ENCODE results near the gene LMAN2.

The LMAN2 gene

GRCh38 chr5:177328545-177329231, 22.8 kb downstream of the LMAN2 start:
- DNase-seq (ENCODE audit: low read depth, low spot score), result no peak

- no peak for DNase-seq (ENCODE audit: low read depth, low spot score)
Measured at GRCh38 chr5:177327539-177328522, 23.6 kb downstream of the LMAN2 start.

- DNase-seq (ENCODE audit: low read depth, low spot score), result no peak
Measured at GRCh38 chr5:177325868-177326381, 25.5 kb downstream of the LMAN2 start.

GRCh38 chr5:177320879-177321278, 30.6 kb downstream of the LMAN2 start:
- DNase-seq (ENCODE audit: low read depth, low spot score), result no peak

- no peak for DNase-seq (ENCODE audit: low read depth, low spot score)
Measured at GRCh38 chr5:177319913-177320588, 31.4 kb downstream of the LMAN2 start.

- DNase-seq (ENCODE audit: low read depth, low spot score), result peak; percentile 52
Measured at GRCh38 chr5:177317959-177318377, 33.5 kb downstream of the LMAN2 start.

- DNase-seq (ENCODE audit: low read depth, low spot score), result no peak
Measured at GRCh38 chr5:177316005-177316404, 35.5 kb downstream of the LMAN2 start.

GRCh38 chr5:177315411-177315810, 36.1 kb downstream of the LMAN2 start:
- no peak for DNase-seq (ENCODE audit: low read depth, low spot score)

- no peak for DNase-seq (ENCODE audit: low read depth, low spot score)
Measured at GRCh38 chr5:177314376-177315342, 36.8 kb downstream of the LMAN2 start.

- no peak for DNase-seq (ENCODE audit: low read depth, low spot score)
Measured at GRCh38 chr5:177313561-177314259, 37.8 kb downstream of the LMAN2 start.

- DNase-seq (ENCODE audit: low read depth, low spot score), result no peak
Measured at GRCh38 chr5:177312649-177313181, 38.8 kb downstream of the LMAN2 start.

- peak; percentile 87 for DNase-seq (ENCODE audit: low read depth, low spot score)
Measured at GRCh38 chr5:177311723-177312648, 39.5 kb downstream of the LMAN2 start, which contains the start of gene MXD3. TSS of gene MXD3 (minus strand) at chr5:177311898. CDS start at chr5:177311830, 68 bp downstream.

GRCh38 chr5:177311392-177311722, 40.1 kb downstream of the LMAN2 start:
- DNase-seq (ENCODE audit: low read depth, low spot score), result no peak

GRCh38 chr5:177310757-177311391, 40.6 kb downstream of the LMAN2 start:
- no peak for DNase-seq (ENCODE audit: low read depth, low spot score)

GRCh38 chr5:177310332-177310731, 41.1 kb downstream of the LMAN2 start:
- no peak for DNase-seq (ENCODE audit: low read depth, low spot score)

- peak; percentile 55 for DNase-seq (ENCODE audit: low read depth, low spot score)
Measured at GRCh38 chr5:177309351-177310191, 41.9 kb downstream of the LMAN2 start.

GRCh38 chr5:177308740-177309139, 42.7 kb downstream of the LMAN2 start:
- DNase-seq (ENCODE audit: low read depth, low spot score), result no peak

Measured in activated CD4-positive, CD25-positive, alpha-beta regulatory T cell treated with anti-CD3 and anti-CD28 coated beads, Interleukin-2, amount 50 U/mL, for 16 hours (primary cell).